ENCODE results near the gene SFXN2. TPM values are rescaled to one million over a fixed set of nuclear protein-coding genes. Genes with fewer than 3 reads are reported as not detected.
"Not testable (repeated sequence)": the region's sequence is repeated elsewhere in the genome, so short reads cannot be mapped to it uniquely, and the experiment has no call there.

SFXN2 gene
- polyA plus RNA-seq, 1 donor, result 68.1 TPM

DNA sequence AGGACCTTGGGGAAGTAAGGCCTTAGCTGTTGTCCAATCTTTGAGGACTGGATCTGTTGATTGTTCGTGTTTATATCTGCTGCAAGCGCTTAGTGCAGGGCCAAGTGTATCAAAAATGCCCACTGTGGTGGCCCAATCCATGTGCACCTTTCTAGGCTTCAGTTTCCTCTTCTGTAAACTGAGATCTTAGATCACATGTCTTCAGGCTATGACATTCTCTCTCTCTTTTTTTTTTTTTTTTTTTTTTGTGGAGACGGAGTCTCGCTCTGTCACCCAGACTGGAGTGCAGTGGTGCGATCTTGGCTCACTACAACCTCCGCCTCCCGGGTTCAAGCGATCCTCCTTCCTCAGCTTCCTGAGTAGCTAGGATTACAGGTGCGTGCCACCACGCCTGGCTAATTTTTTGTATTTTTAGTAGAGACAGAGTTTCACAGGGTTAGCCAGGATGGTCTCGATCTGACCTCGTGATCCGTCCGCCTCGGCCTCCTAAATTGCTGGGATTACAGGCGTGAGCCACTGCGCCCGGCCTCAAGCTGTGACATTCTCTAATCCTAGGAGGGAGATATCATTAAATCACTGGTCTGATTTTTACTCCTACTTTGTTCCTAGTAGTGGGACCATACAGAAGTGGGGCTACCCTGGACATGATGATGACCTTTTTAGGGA is 2.6 kb downstream of the SFXN2 start:
- not testable (repeated sequence) for DNase-seq

DNA sequence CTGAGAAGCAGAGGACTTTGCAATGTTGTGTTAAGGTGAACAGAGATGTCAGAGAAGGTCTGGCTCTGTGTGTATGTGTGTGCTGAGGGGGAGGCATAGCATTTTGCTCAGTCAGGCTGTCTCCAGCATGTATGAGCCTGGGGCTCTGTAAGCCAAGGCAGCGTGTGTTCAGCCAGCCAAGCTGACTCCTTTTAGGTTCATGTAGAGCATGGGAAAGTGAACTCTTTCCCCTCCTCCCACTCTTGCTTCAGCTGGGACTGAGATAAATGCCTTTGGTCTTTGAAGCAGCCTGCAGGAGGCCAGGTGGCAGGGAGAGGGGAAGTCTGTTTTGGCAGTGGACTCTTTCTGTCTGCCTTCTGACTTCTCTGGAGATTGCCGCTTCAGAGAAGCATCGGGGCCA is 3.8 kb downstream of the SFXN2 start:
- peak; percentile 77 for DNase-seq

DNA sequence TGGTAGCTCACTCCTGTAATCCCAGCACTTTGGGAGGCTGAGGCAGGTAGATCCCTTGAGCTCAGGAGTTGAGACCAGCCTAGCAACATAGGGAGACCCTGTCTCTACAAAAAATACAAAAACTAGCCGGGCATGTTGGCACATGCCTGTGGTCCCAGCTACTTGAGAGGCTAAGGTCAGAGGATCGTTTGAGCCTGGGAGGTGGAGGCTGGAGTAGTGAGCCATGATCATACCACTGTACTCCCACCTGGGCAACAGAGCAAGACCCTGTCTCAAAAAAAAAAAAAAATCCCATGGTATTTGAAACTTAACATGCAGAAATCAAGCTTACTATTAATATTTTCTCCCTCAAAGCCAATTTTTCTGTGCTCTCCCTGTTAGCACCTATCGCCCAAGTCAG is 5.9 kb downstream of the SFXN2 start:
- DNase-seq, result no peak

DNA sequence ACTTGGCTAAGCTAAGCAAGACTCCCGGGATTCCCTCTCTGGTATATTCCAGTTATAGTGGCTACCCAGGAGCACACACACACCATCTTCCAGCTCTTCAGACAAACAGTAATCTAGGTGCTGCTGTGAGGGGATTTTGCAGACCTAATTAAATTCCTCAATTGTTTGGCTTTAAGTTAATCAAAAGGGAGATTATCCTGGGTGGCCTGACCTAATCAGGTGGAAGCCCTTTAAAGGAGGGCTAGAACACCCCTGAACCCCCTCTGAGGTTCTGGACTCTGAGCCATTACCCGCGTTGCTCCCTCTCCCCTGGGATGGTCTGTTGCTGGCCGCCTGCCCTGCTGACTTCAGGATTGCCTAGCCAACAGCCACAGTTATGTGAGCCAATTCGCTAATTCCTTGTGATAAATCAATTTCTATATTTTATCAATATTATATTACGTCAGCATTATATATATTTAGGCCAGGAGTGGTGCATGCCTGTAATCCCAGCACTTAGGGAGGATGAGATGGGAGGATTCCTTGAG is 6.4 kb downstream of the SFXN2 start:
- no peak for DNase-seq

DNA sequence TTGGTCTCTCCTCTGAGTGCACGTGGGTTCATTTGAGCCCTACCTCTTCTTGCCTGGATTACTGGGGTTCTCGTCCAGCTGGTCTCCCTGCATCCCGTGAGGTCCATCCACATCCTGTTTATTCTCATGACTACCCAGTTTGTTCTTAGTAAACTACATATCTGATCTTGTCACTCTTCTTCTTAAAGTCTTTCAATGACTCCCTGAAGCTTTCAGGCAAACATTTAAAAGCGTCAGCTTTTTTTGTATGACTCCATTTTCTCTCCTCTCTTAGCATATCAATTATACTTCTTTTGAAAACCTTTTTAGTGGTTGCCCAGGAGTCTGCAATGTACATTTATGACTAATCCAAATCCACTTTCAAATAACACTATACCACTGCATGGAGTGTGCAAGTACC is 7.5 kb downstream of the SFXN2 start:
- DNase-seq, result no peak

DNA sequence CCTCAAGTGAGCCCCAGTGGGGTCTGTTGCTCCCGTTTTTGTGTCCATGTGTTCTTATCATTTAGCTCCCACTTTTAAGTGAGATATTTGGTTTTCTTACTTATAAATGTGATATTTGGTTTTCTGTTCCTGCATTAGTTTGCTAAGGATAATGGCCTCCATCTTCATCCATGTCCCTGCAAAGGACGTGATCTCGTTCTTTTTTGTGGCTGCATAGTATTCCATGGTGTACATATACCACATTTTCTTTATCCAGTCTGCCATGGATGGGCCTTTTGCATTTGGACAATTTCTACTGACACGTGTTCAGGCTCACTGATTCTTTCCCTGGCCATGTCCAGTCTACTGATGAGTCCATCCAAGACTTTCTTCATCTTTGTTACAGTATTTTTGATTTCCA is 9.6 kb downstream of the SFXN2 start:
- DNase-seq, result no peak

DNA sequence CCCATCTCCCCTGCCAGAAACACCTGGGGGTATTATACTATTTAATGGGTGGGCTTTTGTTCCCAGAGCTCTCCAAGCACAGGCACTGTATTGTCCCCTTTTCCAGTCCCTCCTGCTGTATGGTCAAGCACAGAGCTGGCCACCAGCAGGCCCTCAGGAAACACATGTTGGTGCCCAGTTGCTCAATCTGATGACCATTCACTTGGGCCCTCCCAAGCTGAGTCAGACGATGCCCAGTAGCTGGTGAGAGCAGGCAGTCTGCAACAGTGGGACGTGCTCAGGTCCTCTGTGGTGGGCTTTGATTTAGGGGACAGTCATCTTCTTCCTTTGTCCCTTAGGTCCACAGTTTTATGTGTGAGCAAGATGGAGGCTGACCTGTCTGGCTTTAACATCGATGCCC is 11.8 kb downstream of the SFXN2 start:
- no peak for DNase-seq

DNA sequence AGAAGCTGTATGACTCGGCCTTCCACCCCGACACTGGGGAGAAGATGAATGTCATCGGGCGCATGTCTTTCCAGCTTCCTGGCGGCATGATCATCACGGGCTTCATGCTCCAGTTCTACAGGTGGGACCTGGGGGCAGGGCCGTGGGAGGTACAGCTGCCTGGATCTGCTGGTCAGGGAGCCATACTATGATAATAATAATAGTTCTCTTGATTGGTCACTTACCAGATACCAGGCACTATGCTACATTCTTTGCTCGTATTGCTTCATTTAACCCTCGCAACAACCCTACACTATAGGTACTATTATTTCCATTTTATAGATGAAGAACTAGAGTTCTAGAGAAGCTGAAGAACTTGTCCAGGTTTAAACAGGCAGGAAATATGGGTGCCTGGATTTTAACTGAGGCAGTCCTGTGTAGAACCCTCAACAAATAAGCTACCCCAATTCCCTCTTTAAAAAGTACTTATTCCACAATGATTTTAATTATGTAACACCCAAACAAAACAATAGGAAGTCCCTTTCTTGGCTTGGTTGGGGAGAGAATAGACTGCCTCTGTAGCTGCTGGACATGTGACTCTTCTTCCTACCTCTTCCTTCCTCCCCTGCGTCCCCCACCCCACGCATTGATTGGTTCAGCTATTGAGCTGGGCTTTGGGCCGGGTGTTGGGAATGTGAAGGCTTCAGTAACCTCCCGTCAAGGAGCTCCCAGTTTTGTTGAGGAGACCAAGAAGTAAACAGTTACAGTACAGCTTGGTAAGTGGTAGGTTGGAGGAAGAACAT is 12.8 kb downstream of the SFXN2 start:
- DNase-seq, result no peak

DNA sequence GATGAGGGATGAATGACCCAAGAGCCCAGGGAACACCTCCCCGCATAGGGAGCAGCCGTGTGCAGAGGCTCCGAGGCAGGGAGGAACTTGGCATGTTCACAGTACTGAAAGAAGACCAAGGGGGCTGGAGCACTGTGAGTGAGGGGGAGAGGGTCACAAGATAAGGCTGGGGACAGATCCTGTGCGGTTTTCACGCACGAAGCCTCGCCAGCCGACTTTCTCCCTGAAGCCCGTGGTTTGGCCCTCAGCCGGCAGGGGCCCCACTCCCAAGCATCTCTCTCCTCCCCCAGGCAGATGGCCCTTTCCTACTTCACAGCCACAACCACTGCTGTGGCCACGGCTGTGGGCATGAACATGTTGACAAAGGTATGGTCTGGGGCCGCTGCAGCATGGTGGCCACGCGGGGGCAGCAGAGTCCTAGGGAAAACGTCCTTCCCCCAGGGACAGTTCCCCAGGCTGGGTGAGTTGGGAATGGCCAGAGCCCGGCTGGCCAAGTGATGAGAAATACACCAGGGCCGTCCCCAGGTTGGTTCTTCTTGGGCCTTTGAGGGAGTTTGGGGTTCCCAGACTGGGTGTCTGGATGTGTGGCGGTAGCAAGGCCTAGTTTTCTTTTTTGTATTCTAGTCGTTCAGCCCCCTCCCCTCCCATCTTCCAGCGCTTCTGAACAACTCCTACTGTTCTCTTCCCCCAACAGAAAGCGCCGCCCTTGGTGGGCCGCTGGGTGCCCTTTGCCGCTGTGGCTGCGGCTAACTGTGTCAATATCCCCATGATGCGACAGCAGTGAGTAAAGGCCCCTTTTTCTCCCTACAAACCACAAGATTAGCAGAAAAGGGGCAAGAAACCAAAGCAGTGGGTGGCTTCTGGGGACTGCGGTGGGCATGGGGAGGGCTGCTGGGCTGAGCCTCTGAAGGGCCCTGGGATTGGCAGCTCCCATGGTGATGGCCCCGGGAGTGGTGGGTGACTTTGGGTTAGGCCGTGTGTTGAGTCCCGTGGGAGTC is 14.9 kb downstream of the SFXN2 start:
- DNase-seq, result no peak

DNA sequence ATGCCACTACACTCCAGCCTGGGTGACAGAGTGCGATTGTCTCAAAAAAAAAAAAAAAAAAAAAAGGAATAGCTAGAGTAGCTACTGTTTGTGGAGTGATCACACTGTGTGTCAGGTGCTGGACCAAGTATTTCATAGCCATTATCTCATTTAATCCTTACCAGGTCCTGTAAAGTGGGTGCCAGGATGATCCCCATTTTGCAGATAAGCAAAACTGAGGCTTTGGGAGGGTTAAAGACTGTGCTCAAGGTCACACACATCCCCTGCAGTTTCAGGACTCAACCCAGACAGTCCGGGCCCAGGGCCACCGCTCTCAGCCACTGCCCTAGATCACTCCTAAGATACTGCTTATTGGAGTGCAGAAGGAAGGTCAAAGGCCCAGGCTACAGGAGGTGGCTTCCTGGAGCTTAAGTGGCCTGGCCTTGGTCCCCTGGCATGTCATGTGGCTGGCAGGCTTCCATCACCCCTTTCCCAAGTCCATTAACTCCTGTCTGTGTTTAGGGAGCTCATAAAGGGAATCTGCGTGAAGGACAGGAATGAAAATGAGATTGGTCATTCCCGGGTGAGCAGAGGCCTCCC is 16.9 kb downstream of the SFXN2 start:
- DNase-seq, result no peak

DNA sequence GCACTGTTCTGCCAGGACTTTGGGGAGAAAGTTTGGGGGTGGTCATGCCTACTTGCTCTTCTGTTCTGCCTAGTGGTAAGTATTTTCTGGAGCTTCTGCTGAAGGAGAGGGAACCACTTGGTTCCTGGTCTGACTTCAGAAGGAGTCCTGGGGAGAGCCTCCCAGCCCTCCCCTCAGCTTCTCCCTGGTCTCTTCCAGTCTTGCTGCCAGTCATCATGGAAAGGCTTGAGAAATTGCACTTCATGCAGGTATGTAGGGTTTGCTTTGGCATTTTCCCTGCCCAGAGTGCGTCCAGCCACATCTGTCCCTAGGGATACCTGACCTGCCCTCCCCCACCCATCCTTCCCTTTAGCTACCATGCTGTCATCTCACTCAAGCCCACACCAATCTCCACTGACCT is 18.2 kb downstream of the SFXN2 start:
- DNase-seq, result no peak

DNA sequence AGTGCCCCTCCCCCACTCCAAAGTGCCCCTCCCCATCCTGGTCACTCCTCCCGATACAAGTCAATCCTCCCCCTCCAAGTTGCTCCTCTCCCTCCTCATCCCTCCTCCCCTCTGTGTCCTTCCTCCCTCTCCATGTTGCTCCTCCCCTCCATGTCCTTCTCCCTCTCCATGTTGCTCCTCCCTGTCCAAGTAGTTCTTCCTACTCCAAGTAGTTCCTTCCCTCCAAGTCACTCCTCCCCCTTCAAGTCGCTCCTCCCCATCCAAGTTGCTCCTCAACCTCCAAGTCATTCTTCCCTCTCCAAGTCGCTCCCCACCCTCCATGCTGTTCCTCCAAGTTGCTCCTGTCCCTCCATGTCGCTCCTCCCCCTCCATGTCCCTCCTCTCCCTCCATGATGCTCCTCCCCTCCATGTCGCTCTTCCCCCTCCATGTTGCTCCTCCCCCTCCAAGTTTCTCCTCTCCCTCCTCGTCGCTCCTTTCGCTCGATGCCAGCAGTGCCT is 20.7 kb downstream of the SFXN2 start:
- DNase-seq, result no peak

DNA sequence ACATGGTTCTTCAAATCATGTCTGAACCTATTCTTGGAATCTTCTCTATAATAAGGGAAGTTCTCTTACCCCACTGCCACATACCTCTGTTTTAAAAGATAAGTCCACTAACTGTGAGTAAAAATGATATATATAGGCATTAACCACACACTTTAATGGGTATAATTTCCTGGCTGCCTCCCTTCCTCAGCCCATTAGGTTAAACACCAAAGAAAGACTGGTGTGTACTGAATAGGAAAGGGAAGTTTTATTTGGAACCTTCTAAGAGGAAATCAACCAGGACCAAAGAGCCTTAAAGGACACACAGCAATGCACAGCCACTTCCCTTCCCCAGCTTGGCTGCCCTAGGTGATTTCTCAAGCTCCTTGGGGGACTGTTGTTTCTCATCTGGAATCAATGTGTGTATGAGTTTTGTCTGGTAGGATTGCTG is 24.3 kb downstream of the SFXN2 start:
- DNase-seq, result no peak

DNA sequence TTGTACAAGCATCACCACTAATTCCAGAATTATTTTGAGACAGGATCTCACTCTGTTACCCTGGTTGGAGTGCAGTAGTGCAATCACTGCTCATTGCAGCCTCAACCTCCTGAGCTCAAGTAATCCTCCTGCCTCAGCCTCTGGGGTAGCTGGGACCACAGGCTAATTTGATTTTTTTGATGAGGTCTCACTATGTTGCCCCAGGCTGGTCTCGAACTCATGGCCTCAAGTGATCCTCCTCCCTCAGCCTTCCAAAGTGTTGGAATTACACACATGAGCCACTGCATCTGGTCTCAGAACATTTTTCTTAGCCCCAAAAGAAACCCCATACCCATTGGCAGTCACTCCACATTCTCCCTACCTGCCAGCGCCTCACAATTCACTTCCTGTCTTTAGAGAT is 25.8 kb downstream of the SFXN2 start:
- no peak for DNase-seq

DNA sequence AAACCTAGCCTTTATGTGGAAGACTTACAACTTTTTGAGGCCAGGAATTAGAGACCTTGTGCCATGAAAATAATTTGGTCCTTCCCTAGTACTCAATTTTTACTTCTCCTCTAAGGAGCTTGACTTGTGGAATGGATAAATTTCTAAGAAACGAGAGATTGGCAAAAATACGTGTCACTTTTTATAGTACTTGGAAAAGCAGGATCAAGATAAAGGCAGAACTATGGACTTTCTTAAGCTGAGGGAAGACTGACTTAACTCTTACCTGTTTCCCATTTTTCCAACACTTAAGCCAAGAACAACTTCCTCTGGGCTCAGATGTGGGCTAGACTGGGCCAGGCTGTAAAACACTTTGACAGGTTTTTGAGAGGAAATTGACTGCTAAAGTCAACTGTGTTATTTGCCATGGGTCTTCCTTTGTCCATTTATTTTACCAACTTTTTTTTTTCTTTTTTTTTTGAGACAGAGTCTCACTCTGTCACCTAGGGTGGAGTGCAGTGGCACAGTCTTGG is 27.3 kb downstream of the SFXN2 start:
- DNase-seq, result no peak

DNA sequence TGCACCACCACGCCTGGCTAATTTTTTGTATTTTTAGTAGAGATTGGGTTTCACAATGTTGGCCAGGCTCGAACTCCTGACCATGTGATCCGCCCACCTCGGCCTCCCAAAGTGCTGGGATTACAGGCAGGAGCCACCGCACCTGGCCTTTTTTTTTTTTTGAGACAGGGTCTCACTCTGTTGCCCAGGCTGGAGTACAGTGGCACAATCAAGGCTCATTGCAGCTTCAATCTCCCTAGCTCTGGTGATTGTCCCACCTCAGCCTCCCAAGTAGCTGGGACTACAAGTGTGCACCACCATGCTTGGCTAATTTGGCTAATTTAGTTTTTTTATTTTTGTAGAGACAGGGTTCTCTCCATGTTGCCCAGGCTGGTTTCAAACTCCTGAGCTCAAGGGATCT is 27.9 kb downstream of the SFXN2 start:
- not testable (repeated sequence) for DNase-seq

DNA sequence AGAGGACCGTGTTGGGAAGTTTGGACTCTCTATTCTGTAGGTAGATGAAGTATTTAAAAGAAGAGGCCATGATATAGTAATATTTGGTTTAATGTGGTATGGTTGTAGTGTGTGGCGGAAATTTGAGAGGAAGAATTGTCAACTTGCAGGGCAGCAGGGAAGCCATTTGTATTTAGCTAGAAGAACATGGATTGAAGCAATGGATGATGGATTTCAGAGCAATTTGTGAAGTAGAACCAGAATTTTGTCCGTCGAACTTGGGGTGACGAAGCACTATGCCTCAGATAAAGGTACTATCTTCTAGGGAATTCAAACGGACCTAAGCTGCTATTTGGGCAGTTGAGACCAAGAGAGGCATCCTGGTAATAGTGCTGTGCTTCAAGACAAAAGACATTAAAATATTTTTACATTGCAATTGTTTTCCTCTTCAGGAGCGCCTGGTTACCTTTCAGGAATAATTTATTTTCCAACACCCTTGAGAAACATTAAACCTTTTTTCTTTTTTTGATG is 28.7 kb downstream of the SFXN2 start:
- no peak for DNase-seq

DNA sequence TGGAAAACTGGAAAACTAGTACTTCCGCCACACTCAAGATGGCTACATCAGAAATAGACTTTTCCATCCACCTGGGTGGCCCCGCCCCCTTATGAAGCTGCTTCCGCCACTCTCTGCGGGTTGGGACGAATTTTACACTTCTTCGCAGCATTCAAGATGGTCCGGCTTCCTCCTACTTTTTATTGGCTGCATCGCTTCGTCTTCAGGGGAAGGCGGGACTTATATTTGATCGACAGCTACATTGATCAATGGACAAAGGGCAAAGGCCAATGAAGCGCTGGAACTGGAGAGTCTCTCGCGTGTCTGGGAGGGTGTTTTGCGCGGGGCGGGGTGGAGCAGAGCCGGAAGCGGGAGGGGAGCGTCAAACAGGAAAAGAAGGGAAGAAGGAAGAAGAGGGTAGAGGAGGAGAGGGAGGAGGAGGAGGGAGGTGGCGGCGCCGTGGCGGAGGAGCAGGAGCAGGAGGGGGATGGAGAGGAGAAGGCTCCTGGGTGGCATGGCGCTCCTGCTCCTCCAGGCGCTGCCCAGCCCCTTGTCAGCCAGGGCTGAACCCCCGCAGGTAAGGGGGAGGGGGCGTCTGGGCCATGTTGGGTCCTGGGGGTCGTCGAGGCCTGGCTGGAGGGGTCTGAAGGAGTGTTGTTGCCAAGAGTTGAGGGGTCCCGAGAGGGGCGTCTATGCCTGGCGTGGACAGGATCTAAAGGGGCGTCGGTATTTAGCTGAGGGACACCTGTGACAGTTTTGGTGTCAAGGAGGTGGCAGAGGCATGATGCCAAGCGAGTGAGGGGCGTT is 29.3 kb downstream of the SFXN2 start, which contains the start of gene WBP1L:
Gene WBP1L (plus strand): TSS at position 361 of the 786 bp plus-strand sequence. CDS start 106 bp downstream, at position 467.
- peak; percentile 100 for DNase-seq

DNA sequence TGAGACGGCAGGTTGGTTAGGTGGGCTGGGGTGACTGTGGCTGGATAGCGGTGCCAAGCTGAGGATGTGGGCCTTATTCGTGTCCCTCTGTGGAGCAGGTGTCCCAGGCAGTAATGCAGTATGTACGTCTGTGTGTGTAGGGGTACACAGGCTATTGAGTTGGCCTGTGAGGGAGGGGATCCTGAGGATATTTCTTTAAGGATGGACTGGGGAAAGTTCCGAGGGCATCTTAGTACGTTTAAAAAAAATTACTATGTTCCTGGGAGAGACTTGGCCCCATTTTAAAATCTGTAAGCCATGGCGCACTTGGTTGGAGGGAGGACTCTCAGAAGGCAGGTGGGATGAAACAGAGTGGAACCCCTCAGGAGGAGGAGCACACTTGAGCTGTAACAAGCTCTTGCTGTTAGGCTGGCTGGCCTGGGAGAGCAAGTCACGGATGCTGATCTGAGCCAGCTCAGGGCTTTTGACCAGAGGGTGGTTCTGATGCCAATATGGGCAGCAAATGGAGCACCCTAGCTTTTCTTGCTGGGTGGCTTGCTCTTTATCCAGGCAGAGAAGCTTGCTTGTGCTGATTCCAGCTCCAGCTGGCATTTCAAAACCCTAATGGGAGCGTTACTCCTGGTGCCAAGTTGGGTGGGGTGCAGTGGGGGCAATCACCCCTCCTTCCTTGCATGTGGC is 30.1 kb downstream of the SFXN2 start:
- DNase-seq, result no peak

DNA sequence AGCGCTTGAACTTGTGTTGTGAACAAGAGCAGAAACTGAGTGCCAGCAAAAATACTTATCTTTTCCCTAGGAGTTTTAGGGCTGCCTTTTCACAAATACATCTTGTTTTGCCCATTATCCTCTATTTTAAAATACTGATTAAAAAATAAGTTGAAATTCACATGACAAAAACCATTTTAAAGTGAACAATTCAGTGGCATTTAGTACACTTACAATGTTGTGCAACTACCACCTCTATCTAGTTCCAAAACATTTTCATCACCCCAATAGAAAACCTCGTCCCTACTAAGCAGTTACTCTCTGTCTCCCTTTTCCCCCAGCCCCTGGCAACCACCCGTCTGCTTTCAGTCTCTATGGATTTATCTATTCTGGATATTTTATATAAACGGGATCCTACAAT is 30.7 kb downstream of the SFXN2 start:
- DNase-seq, result no peak

All from left kidney (tissue), 2 donors.